ENCODE measurements around the gene CATSPERZ. TPM values are rescaled to one million over a fixed set of nuclear protein-coding genes. Genes with fewer than 3 reads are reported as not detected.
A peak's percentile ranks its signal among the peaks of the same experiment; 100 is the strongest.
"Not testable (repeated sequence)": the region's sequence is repeated elsewhere in the genome, so short reads cannot be mapped to it uniquely, and the experiment has no call there.

CATSPERZ gene
- total RNA-seq, 1 donor from 2014 or later = not detected

GRCh38 chr11:64321026-64321425 lies 20.9 kb downstream of the CATSPERZ start:
- DNase-seq = no peak

GRCh38 chr11:64321533-64321932 lies 21.4 kb downstream of the CATSPERZ start:
- DNase-seq = no peak

- no peak for DNase-seq
Measured at GRCh38 chr11:64322925-64323260, 22.7 kb downstream of the CATSPERZ start.

GRCh38 chr11:64323373-64323772 lies 23.2 kb downstream of the CATSPERZ start:
- DNase-seq = no peak

GRCh38 chr11:64323984-64324383 lies 23.8 kb downstream of the CATSPERZ start:
- DNase-seq = not testable (repeated sequence)

- DNase-seq = no peak
Measured at GRCh38 chr11:64324692-64325469, 24.7 kb downstream of the CATSPERZ start.

GRCh38 chr11:64327375-64327774 lies 27.2 kb downstream of the CATSPERZ start:
- no peak for DNase-seq

- no peak for DNase-seq
Measured at GRCh38 chr11:64327993-64328392, 27.8 kb downstream of the CATSPERZ start.

- DNase-seq = no peak
Measured at GRCh38 chr11:64330888-64331287, 30.7 kb downstream of the CATSPERZ start.

GRCh38 chr11:64331569-64332371 lies 31.6 kb downstream of the CATSPERZ start:
- DNase-seq = peak; percentile 85

GRCh38 chr11:64333556-64333955 lies 33.4 kb downstream of the CATSPERZ start:
- no peak for DNase-seq

- DNase-seq = peak; percentile 45
Measured at GRCh38 chr11:64334764-64335735, 34.9 kb downstream of the CATSPERZ start.

GRCh38 chr11:64337538-64338249 lies 37.5 kb downstream of the CATSPERZ start:
- DNase-seq = no peak

- no peak for DNase-seq
Measured at GRCh38 chr11:64338716-64339115, 38.6 kb downstream of the CATSPERZ start.

- DNase-seq = no peak
Measured at GRCh38 chr11:64339286-64339685, 39.1 kb downstream of the CATSPERZ start.

- no peak for DNase-seq
Measured at GRCh38 chr11:64339754-64340408, 39.7 kb downstream of the CATSPERZ start, which contains the start of gene CCDC88B. TSS of gene CCDC88B (plus strand) at chr11:64340204. CDS start at chr11:64340267, 63 bp downstream.

- DNase-seq = peak; percentile 25
Measured at GRCh38 chr11:64340671-64341335, 40.6 kb downstream of the CATSPERZ start.

GRCh38 chr11:64341429-64341828 lies 41.3 kb downstream of the CATSPERZ start:
- no peak for DNase-seq

GRCh38 chr11:64341851-64342791 lies 42.0 kb downstream of the CATSPERZ start:
- DNase-seq = peak; percentile 90
